Measurements from ENCODE around the gene POLR3A. TPM values are rescaled to one million over a fixed set of nuclear protein-coding genes. Genes with fewer than 3 reads are reported as not detected.
A peak's percentile ranks its signal among the peaks of the same experiment; 100 is the strongest.

Gene POLR3A
- total RNA-seq, 1 donor, result 18.6 TPM

DNA sequence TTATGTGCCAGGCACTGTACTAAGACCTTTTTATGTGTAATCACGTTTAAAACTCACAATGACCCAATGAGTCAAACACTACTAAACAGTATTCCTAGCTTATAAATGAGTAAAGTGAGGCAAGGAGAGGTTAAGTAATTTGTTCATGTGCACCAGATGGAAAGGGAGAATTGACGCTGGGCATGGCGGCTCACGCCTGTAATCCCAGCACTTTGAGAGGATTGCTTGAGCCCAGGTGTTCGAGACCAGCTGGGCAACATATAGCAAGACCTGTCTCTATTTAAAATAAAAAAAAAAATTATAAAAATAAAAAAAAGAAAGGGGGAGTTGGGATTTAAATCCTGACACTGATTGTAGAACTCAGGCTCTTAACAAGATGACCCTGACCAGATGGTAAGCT is 56.0 kb downstream of the POLR3A start:
- no peak for DNase-seq (ENCODE audit: low read depth)
- H3K4me3 ChIP-seq (ENCODE audit: low read depth, low read length), result no peak overlapping the region
- TF ChIP-seq, protein P1, sequence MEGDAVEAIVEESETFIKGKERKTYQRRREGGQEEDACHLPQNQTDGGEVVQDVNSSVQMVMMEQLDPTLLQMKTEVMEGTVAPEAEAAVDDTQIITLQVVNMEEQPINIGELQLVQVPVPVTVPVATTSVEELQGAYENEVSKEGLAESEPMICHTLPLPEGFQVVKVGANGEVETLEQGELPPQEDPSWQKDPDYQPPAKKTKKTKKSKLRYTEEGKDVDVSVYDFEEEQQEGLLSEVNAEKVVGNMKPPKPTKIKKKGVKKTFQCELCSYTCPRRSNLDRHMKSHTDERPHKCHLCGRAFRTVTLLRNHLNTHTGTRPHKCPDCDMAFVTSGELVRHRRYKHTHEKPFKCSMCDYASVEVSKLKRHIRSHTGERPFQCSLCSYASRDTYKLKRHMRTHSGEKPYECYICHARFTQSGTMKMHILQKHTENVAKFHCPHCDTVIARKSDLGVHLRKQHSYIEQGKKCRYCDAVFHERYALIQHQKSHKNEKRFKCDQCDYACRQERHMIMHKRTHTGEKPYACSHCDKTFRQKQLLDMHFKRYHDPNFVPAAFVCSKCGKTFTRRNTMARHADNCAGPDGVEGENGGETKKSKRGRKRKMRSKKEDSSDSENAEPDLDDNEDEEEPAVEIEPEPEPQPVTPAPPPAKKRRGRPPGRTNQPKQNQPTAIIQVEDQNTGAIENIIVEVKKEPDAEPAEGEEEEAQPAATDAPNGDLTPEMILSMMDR (IDR thresholded peaks at IDR 0.05; ENCODE audit: insufficient read depth, low read depth, low read length), result no peak

DNA sequence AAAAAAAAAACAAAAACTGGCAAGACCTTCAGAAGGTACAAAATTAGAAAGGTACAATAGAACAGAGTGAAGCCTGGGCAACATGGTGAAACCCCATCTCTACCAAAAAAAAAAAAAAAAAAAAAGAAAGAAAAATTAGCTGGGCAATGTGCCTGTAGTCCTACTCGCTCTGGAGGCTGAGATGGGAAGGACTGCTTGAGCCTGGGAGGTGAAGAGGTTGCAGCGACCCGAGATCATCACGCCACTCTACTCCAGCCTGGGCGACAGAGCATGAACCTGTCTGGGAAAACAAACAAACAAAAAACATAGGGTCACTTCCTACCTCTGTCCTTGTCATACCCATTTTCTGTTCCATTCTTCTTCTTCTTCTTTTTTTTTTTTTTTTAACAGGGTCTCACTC is 57.2 kb downstream of the POLR3A start:
- no peak for DNase-seq (ENCODE audit: low read depth)
- TF ChIP-seq, protein P1 (IDR thresholded peaks at IDR 0.05; ENCODE audit: insufficient read depth, low read depth, low read length), result no peak
- no peak overlapping the region for H3K4me3 ChIP-seq (ENCODE audit: low read depth, low read length)

DNA sequence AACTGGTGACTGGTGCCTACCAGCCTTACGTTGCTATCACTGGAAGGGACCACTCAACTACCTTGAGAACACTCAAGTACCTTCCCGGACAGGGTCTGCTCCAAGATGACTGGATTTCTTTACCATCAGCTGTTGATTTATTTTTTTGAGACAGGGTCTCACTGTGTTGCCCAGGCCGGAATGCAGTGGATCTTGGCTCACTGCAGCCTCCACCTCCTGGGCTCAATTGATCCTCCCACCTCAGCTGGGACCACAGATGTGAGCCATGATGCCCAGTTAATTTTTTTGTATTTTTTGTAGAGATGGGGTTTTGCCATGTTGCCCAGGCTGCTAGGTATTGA is 57.5 kb downstream of the POLR3A start:
- no peak overlapping the region for H3K4me3 ChIP-seq (ENCODE audit: low read depth, low read length)
- no peak for DNase-seq (ENCODE audit: low read depth)
- TF ChIP-seq, protein P1 (IDR thresholded peaks at IDR 0.05; ENCODE audit: insufficient read depth, low read depth, low read length), result no peak

DNA sequence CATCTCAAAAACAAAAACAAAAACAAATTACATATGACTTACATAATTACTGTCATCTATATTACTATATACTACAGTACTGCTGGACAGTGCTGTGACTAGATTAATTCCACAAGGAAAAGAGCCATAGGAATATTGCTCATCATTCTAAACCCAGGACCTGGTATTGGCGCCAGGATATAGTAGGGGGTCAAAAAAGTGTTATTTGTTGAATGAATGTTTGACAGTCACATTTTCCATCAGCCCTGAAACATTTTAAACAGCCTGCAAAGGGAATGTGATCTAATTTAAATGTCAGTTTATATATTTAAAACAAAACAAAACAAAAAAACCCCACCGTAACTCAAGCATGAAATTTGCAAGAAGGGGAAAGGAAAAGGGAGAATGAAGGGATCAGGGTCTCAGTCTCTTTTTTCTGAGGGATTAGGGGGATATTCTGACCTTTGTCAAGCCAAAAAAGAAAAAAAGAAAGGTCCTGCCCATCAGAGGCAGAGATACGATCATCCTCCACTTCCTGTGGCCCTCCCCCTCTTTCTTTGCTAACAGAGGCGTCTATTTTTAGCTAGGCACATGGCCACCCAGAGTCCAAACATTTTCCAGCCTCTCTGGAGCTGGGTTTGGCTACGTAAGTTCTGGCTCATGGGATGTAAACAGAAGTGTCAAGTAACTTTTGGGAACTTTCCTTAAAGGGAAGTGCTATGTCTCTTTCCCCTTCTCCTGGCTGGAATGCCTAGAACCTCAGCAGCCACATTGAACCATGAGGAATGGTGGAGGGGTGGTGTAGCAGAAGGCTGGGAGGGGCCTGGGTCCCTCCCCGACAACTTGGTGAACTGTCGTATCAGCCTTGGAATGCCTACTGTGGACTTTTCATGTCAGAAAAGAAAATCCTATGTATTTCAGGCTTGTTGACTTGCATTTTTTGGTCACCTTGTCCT is 58.2 kb downstream of the POLR3A start:
- peak; percentile 99 for DNase-seq (ENCODE audit: low read depth)
- H3K4me3 ChIP-seq (ENCODE audit: low read depth, low read length), result peak overlapping the region; percentile 36
- TF ChIP-seq, protein P1 (IDR thresholded peaks at IDR 0.05; ENCODE audit: insufficient read depth, low read depth, low read length), result no peak

DNA sequence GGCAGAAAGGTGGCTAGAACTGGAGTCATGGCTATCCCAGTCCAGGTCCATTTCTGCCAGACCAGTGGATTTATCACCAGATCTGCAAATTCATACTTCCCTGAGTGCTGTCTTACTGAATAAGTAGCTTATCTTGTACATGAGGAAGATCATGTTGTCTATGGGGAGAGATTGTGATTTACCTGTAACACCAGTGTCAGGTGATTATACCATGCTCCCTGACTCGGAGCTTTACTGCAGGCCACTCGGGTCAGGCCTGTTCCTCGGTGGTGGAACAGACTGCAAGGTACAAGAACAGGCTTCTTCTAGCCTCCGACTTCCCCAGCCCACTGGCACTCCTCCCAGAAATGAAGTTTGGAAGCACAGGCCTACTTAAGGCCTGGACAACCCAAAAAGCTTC is 60.2 kb downstream of the POLR3A start:
- TF ChIP-seq, protein P1 (IDR thresholded peaks at IDR 0.05; ENCODE audit: insufficient read depth, low read depth, low read length), result no peak
- H3K4me3 ChIP-seq (ENCODE audit: low read depth, low read length), result no peak overlapping the region
- DNase-seq (ENCODE audit: low read depth), result no peak

DNA sequence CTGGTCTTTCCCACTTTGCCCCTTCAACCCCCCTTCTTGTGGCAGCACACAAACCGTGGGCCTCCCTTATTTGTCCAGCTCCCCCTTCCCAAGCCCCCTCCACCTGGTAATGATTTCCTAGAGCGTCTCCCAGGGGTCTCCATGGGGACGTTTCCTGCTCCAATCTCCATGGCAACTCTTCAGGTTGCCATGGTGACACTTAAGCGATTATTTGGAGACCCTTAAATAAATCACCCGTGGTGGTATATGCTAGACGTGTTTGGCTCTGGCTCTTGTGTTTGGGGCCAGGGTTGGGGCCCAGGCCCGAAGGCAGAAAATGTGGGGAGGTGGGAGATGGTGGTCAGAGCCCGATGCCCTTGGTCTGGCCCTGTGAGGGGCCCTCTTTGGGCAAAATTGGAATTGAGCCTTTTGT is 61.7 kb downstream of the POLR3A start:
- H3K4me3 ChIP-seq (ENCODE audit: low read depth, low read length), result no peak overlapping the region
- DNase-seq (ENCODE audit: low read depth), result no peak
- TF ChIP-seq, protein P1 (IDR thresholded peaks at IDR 0.05; ENCODE audit: insufficient read depth, low read depth, low read length), result no peak
